CD4-positive, alpha-beta T cell treated with Interleukin-4 for 4 hours (primary cell): ENCODE measurements around the gene OPHN1.
"Not testable (repeated sequence)": the region's sequence is repeated elsewhere in the genome, so short reads cannot be mapped to it uniquely, and the experiment has no call there.

Experiments used
- DNase-seq: peaks from one replicate; pipeline ENCODE4 v3.0.0-alpha.2; 2020

The OPHN1 gene

DNA sequence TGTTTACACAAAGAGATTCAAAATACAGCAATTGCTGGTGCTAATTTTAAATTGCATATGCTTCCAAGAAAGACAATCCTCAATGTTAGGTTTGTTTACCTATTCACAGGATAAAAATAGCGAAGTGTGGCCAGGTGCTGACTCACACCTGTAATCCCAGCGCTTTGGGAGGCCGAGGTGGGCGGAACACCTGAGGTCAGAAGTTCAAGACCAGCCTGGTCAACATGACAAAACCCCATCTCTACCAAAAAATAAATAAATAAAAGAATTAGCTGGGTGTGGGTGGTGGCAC, 77.7 kb downstream of the OPHN1 start:
- no peak for DNase-seq

DNA sequence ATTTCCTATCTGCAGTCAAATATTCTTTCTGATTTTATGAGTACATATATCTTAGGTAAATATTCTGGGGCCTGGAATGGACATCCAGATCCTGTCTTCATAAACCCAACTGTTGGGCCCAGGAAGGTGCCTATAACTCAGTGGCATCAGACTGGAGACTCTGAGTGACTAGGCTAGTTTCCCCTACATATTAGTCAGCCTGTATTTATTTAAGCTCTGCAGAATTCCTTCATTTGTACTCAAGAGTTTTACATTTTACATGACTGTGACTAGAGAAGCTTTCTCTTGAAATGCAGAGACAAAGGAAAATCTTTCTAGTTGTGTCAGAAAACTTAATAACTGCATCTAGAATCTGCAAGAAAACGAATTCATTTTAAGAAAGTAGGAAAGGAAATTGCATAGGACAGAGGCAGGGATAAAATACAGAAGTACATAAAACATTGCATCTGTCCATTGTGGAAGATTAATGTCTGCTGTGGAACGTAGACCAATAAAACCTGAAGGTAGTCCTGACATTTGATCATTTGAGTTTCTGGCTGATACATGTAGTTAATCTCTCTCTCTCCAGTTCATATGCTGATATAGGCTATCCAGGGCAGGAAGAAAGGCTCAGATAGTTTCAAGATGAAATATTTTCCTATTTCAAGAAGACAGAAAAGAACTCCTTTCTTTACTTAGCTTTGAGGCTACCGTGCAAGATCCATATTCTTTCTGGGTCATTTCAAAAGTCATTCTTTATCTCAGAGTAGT, 78.2 kb downstream of the OPHN1 start:
- DNase-seq = no peak

DNA sequence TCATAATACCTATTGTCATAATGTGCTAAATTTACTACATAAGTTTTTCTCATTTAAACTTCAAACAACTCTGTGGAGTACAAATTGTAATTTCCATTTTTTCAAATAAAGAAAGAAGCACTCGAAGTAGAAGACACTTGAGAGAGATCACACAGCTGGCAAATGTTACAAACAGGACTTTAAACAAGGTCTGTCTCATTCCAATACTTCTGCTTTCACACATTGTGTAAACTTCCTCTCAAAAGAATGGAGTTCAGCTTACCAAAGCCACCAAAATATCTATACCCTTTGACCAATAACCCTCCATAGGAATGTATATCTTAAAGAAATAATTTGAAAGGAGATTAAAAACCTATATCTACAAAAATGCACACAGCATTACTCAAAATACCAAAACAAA, 88.3 kb downstream of the OPHN1 start:
- DNase-seq = no peak

- DNase-seq = no peak
Measured at GRCh38 chrX:68343551-68343950, 89.7 kb downstream of the OPHN1 start.

DNA sequence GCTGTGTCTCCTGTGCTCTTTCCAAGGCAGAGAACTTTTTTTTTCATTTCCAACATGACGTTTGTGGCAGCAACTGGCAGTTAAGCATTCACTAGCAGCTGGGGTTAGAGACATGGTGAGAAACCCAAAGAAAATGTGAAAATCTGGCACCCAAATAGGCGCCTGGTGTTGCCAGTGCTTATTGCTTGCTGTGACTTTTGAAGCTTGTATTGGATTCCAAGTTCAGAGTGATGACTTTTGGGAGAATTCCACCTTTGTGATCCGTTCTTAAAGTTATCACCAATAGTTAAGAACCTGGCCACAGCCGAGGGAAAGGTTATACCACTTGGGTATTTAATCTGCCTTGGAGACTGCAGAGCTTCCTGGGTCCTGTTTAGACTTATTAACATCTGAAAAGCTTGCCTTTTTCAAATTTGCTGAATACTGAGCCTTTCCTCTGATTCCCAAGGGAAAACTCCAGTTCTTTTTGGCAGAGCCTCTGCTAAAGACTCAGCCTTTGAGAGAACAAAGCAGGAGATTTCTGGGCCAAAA, 101.0 kb downstream of the OPHN1 start:
- no peak for DNase-seq

- not testable (repeated sequence) for DNase-seq
Measured at GRCh38 chrX:68326841-68327240, 106.5 kb downstream of the OPHN1 start.

- no peak for DNase-seq
Measured at GRCh38 chrX:68307769-68308168, 125.5 kb downstream of the OPHN1 start.

- DNase-seq = no peak
Measured at GRCh38 chrX:68304602-68305001, 128.7 kb downstream of the OPHN1 start.

DNA sequence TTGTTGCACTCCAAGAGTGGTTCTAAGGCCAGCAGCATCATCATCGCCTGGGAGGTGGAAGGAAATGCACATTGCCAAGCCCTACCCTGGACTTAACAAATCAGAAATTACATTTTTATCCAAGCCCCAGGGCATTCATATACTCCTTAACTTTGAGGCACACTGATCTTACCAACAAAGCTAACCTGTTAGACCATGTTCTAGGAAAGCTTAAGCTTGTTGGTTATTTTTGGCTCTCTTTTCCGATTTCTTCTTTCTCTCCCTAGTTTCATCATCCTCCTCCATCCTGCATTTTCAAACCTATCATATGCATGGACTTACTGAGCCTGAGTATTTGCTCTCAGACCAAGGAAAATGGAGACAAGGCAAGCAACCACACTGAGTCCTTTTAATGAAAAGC, 133.4 kb downstream of the OPHN1 start:
- no peak for DNase-seq

GRCh38 chrX:68292471-68292870, 140.8 kb downstream of the OPHN1 start:
- DNase-seq = no peak

DNA sequence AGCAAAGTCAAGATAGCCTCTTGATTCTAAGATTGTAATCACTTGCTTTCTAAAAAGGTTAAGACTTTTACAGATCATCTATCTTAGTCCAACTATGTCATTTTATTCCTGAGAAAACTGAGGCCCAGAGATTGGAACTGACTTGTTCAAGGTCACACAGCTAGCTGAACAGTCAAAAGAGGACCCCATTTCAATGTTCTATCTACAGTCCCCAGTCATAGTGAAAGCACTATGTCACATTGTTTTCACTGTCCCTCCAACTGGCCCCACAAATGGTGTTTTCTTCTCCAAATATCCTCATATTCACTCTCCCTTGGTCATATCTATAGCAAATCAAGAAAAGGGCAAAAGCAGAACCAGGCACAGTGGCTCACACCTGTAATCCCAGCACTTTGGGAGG, 145.2 kb downstream of the OPHN1 start:
- DNase-seq = no peak

DNA sequence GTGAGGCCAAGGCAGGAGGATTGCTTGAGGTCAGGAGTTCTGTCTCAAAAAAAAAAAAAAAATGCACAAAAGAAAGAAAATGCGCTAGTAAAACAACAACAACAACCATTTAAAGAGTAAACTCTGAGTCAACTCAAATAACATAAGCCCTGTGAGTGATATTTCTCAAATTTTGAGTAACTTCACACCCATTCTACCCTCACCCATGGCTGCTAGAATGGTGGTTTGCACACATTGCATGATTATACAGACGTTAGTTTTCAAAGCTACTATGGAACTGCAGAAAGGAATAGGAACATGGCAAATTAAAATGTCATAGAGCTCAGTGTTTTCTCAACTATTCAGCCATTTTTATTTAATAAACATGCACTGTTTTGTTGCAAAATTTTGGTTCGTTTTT, 145.9 kb downstream of the OPHN1 start:
- DNase-seq = no peak

DNA sequence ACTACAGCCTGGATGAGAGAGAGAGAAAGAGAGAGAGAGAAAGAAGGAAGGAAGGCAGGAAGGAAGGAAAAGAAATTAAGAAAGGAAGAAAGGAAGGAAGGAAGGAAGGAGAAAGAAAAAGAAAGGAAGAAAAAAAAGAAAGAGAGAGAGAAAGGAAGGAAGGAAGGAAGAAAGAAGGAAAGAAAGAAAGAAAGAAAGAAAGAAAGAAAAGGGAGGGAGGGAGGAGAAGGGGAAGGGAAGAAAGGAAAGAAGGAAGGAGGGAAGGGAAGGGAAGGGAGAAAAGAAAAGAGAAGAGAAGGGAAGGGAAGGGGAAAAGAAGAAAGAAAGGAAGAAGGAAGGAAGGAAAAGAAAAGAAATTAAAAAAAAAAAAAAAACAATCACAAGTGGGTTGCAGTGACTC, 146.3 kb downstream of the OPHN1 start:
- no peak for DNase-seq

GRCh38 chrX:68286076-68286475, 147.2 kb downstream of the OPHN1 start:
- DNase-seq = no peak

GRCh38 chrX:68284281-68284904, 148.9 kb downstream of the OPHN1 start:
- no peak for DNase-seq

DNA sequence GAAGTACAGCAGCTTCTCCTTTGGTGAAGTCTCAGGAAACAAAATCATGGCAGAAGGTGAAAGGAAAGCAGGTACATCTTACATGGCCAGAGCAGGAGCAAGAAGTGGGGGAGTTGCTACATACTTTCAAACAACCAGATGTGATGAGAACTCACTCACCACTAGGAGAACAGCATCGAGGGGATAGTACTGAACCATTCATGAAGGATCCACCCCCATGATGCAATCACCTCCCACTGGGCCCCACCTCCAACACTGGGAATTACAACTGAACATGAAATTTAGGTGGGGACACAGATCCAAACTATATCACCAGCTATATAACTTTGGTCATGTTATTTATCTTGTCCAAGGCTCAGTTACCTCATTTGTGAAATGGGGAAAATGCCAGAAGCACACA, 159.4 kb downstream of the OPHN1 start:
- DNase-seq = no peak

- not testable (repeated sequence) for DNase-seq
Measured at GRCh38 chrX:68264793-68265192, 168.5 kb downstream of the OPHN1 start.

GRCh38 chrX:68261060-68261672, 172.1 kb downstream of the OPHN1 start:
- DNase-seq = no peak

DNA sequence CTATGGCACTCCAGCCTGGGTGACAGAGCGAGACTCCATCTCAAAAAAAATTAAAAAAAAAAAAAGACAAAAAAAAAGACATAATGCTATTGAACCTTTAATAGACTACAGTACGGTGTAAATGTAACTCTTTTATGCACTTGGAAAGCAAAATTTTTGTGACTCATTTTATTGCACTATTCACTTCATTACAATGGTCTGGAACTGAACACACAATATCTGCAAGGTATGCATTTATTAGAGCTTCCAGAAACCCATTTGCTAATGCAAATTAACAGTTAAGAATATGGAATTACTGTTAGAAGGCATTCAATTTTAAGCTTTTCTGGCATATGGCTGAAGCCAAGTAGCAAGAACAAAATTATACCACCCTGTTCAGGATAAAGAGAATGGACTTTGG, 176.3 kb downstream of the OPHN1 start:
- DNase-seq = no peak

DNA sequence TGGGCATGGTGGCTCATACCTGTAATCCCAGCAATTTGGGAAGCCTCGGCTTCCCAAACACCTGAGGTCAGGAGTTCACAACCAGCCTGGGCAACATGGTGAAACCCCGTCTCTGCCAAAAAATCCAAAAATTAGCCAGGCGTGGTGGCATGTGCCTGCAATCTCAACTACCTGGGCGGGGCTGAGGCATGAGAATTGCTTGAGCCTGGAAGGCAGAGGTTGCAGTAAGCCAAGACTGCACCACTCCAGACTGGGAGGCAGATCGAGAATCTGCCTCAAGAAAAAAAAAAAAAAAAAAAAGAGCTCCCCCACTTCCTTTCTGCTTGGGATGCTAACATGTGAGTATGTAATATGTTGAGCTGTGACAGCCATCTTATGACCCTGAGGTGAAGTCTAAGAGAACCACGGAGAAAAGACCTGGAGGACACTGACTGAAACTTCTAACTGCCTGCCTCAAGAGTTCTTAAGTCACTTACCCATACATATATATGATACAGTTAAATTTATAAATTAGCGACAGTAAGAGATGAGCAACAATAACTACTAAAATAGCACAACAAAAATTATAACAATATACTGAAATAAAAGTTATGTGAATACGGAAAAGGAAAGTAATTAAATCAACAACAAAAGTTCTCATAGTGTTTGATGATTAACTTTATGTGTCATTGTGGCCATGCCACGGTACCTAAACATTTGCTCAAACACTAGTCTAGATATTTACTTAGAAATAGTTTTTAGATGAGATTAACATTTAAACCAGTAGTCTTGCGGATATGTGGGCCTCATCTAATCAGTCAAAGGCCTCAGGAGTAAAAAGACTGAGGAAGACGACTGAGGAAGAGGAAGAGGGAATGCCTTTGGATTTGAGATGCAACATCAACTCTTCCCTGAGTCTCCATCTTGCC, 178.3 kb downstream of the OPHN1 start:
- no peak for DNase-seq

- no peak for DNase-seq
Measured at GRCh38 chrX:68252664-68253063, 180.6 kb downstream of the OPHN1 start.

GRCh38 chrX:68249903-68250302, 183.4 kb downstream of the OPHN1 start:
- DNase-seq = no peak

GRCh38 chrX:68249401-68249831, 183.9 kb downstream of the OPHN1 start:
- DNase-seq = no peak
